CD14-positive monocyte (primary cell): Measurements from ENCODE around the gene GDF9. TPM values are rescaled to one million over a fixed set of nuclear protein-coding genes. Genes with fewer than 3 reads are reported as not detected.
A peak's percentile ranks its signal among the peaks of the same experiment; 100 is the strongest.

Source experiments
- DNase-seq, 3 donors: peaks; one replicate each; pipeline ENCODE4 v3.0.0-alpha.2; 2011 to 2022
- H2AFZ ChIP-seq: 2 replicates; pipeline ENCODE4 v1.6.0; 2012; ENCODE audit warnings: mild to moderate bottlenecking, low read depth, low read length, inconsistent platforms; ENCODE audit not compliant: insufficient read depth, poor library complexity, severe bottlenecking
- H3K27ac ChIP-seq, 2 donors: 1 replicate in 1 of 2; 2 replicates in 1 of 2; pipeline ENCODE4 v1.5.1; 2012 to 2013; ENCODE audit warnings: low read length in 2 of 2, control low read depth in 1 of 2, inconsistent platforms in 1 of 2, low read depth in 1 of 2, mild to moderate bottlenecking in 1 of 2
- H3K27me3 ChIP-seq, 2 donors: one replicate each; pipeline versions ENCODE4 v1.6.0 to v1.6.1; 2011 to 2013; ENCODE audit warnings: low read length in 2 of 2; ENCODE audit not compliant: control insufficient read depth in 2 of 2, insufficient read depth in 2 of 2
- H3K36me3 ChIP-seq, 2 donors: replicated peaks in 1 of 2; 1 replicate in 1 of 2; 2 replicates in 1 of 2; pipeline versions ENCODE4 v1.5.1 to v1.6.1; 2012 to 2013; ENCODE audit warnings: low read length in 2 of 2, control low read depth in 1 of 2, inconsistent platforms in 1 of 2, mild to moderate bottlenecking in 1 of 2; ENCODE audit not compliant: insufficient read depth in 2 of 2, control insufficient read depth in 1 of 2
- H3K4me1 ChIP-seq, 2 donors: 1 replicate in 1 of 2; 2 replicates in 1 of 2; pipeline versions ENCODE4 v1.5.1 to v1.6.1; 2012 to 2013; ENCODE audit warnings: low read length in 2 of 2, control low read depth in 1 of 2, inconsistent platforms in 1 of 2, mild to moderate bottlenecking in 1 of 2, moderate library complexity in 1 of 2; ENCODE audit not compliant: insufficient read depth in 2 of 2, control insufficient read depth in 1 of 2
- H3K4me2 ChIP-seq: replicated peaks from 2 replicates; pipeline ENCODE3; 2012; ENCODE audit warnings: low read length, moderate library complexity, mild to moderate bottlenecking; ENCODE audit not compliant: poor library complexity, severe bottlenecking; ENCODE audit errors: extremely low read depth
- H3K4me3 ChIP-seq, 3 experiments: fragments of 200-600 bp in 1 of 3; sonication (generic) in 1 of 3; replicated peaks in 1 of 3; 1 replicate in 2 of 3; 2 replicates in 1 of 3; pipeline ENCODE4 v1.5.1; 2011 to 2013; ENCODE audit warnings: low read length in 3 of 3, mild to moderate bottlenecking in 3 of 3, control low read depth in 2 of 3, low read depth in 2 of 3, inconsistent platforms in 1 of 3, moderate library complexity in 1 of 3
- H3K79me2 ChIP-seq: 2 replicates; pipeline ENCODE4 v1.6.0; 2012; ENCODE audit warnings: mild to moderate bottlenecking, control low read depth, inconsistent platforms, low read length, moderate library complexity; ENCODE audit not compliant: insufficient read depth
- H3K9ac ChIP-seq: 2 replicates; pipeline ENCODE4 v1.6.0; 2017; ENCODE audit warnings: low read length, mild to moderate bottlenecking; ENCODE audit not compliant: insufficient read depth, poor library complexity, severe bottlenecking
- H3K9me3 ChIP-seq, 2 donors: replicated peaks in 1 of 2; 1 replicate in 1 of 2; 2 replicates in 1 of 2; pipeline versions ENCODE4 v1.5.1 to v1.6.1; 2012 to 2013; ENCODE audit warnings: low read length in 2 of 2, control low read depth in 1 of 2; ENCODE audit not compliant: control insufficient read depth in 1 of 2, insufficient read depth in 1 of 2
- H4K20me1 ChIP-seq: 2 replicates; pipeline ENCODE4 v1.6.0; 2012; ENCODE audit warnings: mild to moderate bottlenecking, low read length, control low read depth, moderate library complexity; ENCODE audit not compliant: insufficient read depth
- H3K27ac Mint-ChIP-seq, 7 donors: one replicate each; pipeline ENCODE4 v1.8.0; 2020; ENCODE audit warnings: mild to moderate bottlenecking in 7 of 7, mixed read lengths in 7 of 7, moderate library complexity in 6 of 7, inconsistent platforms in 2 of 7
- H3K27me3 Mint-ChIP-seq, 3 donors: one replicate each; pipeline ENCODE4 v1.8.0; 2021 to 2022; ENCODE audit warnings: low read depth in 3 of 3, mild to moderate bottlenecking in 3 of 3, mixed read lengths in 3 of 3, moderate library complexity in 3 of 3, inconsistent platforms in 1 of 3
- H3K36me3 Mint-ChIP-seq, 2 donors: one replicate each; pipeline ENCODE4 v1.8.0; 2020; ENCODE audit warnings: mixed read lengths in 2 of 2, inconsistent platforms in 1 of 2, mild to moderate bottlenecking in 1 of 2
- H3K4me1 Mint-ChIP-seq: one replicate; pipeline ENCODE4 v1.8.0; 2020; ENCODE audit warnings: mild to moderate bottlenecking, mixed read lengths
- H3K4me3 Mint-ChIP-seq, 2 donors: one replicate each; pipeline ENCODE4 v1.8.0; 2020; ENCODE audit warnings: mild to moderate bottlenecking in 2 of 2, mixed read lengths in 2 of 2, moderate library complexity in 1 of 2
- H3K9me3 Mint-ChIP-seq, 7 donors: one replicate each; pipeline ENCODE4 v1.8.0; 2020 to 2022; ENCODE audit warnings: mixed read lengths in 7 of 7, mild to moderate bottlenecking in 6 of 7, moderate library complexity in 6 of 7, inconsistent platforms in 2 of 7
- WGBS: methylation state at CpG from one replicate; pipeline ENCODE4 v1.1.5; 2013; ENCODE audit warnings: missing lambda C conversion rate; ENCODE audit not compliant: insufficient coverage; 5-methylcytosine and 5-hydroxymethylcytosine counted together
- intact Hi-C, 2 donors: fragments of 100-400 bp; cut with micrococcal nuclease; formaldehyde crosslinking; loops; one replicate each; pipeline versions ENCODE4 v1.15.0 to v1.15.1; 2023
- polyA plus RNA-seq, 3 donors: library from polyadenylated mRNA; depleted of rRNA in 1 of 3; unstranded in 2 of 3; stranded (reverse) in 1 of 3; fragments of 300-500 nt in 2 of 3; fragments of >200 nt in 1 of 3; fragmentation: Illumina TruSeq in 2 of 3; gene quantifications; 1 replicate in 2 of 3; 2 replicates in 1 of 3; pipeline ENCODE4 v1.2.3, GENCODE V29; 2012 to 2021
- TF ChIP-seq, protein P1 (sequence below): fragments of 200-600 bp; IDR thresholded peaks from one replicate; pipeline ENCODE4 v1.8.0; 2022; ENCODE audit warnings: antibody characterized with exemption, mild to moderate bottlenecking

GDF9 gene
- polyA plus RNA-seq, 3 donors = 0.55 TPM; not detected in 2

DNA sequence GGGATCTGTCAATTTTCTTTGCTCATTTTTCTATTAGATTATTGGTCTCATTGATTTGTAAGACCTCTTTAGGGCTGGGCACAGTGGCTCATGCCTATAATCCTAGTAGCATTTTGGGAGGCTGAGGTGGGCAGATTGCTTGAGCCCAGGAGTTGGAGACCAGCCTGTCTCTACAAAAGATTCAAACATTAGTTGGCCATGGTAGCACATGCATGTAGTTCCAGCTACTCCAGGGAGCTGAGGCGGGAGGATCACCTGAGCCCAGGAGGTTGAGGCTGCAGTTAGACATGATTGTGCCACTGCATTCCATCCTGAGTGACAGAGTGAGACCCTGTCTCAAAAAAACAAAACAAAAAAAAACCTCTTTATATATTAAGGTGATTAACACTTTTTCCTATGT is 29.4 kb downstream of the GDF9 start:
- DNase-seq = no peak
- H3K27ac Mint-ChIP-seq = peak overlapping the region; percentile 64 to 92 (median 87)
- H3K4me3 Mint-ChIP-seq = no peak overlapping the region
- peaks cover 2 to 10% (median 3%) of the 10 kb centered on the region in 3 donors for H3K27me3 Mint-ChIP-seq
- WGBS = no CpG with 5 or more reads among the region's 1 CpG
- H3K36me3 Mint-ChIP-seq = no peaks in the 10 kb centered on the region
- Histone ChIP-seq H4K20me1 (no peaks in the 10 kb centered on the region), H3K36me3 (no peaks in the 10 kb centered on the region), H2AFZ (no peak overlapping the region), H3K9me3 (no peaks in the 10 kb centered on the region), H3K27ac (peak overlapping the region in 1 of 2 donors; percentile 63), H3K9ac (no peak overlapping the region), H3K79me2 (no peaks in the 10 kb centered on the region), H3K4me1 (peaks cover 61 to 62% of the 10 kb centered on the region in 2 donors), H3K27me3 (no peaks in the 10 kb centered on the region), H3K4me3 (no peak overlapping the region), H3K4me2 (peak overlapping the region; percentile 11)
- TF ChIP-seq, protein P1, sequence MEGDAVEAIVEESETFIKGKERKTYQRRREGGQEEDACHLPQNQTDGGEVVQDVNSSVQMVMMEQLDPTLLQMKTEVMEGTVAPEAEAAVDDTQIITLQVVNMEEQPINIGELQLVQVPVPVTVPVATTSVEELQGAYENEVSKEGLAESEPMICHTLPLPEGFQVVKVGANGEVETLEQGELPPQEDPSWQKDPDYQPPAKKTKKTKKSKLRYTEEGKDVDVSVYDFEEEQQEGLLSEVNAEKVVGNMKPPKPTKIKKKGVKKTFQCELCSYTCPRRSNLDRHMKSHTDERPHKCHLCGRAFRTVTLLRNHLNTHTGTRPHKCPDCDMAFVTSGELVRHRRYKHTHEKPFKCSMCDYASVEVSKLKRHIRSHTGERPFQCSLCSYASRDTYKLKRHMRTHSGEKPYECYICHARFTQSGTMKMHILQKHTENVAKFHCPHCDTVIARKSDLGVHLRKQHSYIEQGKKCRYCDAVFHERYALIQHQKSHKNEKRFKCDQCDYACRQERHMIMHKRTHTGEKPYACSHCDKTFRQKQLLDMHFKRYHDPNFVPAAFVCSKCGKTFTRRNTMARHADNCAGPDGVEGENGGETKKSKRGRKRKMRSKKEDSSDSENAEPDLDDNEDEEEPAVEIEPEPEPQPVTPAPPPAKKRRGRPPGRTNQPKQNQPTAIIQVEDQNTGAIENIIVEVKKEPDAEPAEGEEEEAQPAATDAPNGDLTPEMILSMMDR = no peak
- intact Hi-C loops = no loop called here
- peaks cover 61% of the 10 kb centered on the region for H3K4me1 Mint-ChIP-seq
- H3K9me3 Mint-ChIP-seq = peaks cover 0 to 2% (median 0%) of the 10 kb centered on the region in 7 donors

- H3K36me3 ChIP-seq = no peaks in the 10 kb centered on the region
- TF ChIP-seq, protein P1 = no peak
- Mint-ChIP-seq H3K4me1 (peaks cover 48% of the 10 kb centered on the region), H3K4me3 (no peak overlapping the region), H3K27me3 (peaks cover 20 to 37% (median 21%) of the 10 kb centered on the region in 3 donors), H3K9me3 (peaks cover 0 to 2% (median 2%) of the 10 kb centered on the region in 7 donors), H3K27ac (no peak overlapping the region), H3K36me3 (peaks cover 6 to 10% of the 10 kb centered on the region in 2 donors)
- H3K4me3 ChIP-seq = no peak overlapping the region
- no peak overlapping the region for H3K4me2 ChIP-seq
- no peak overlapping the region for H3K9ac ChIP-seq
- WGBS = no CpG with 5 or more reads among the region's 3 CpGs
- peaks cover 3 to 19% of the 10 kb centered on the region in 2 donors for H3K27me3 ChIP-seq
- intact Hi-C loops = loop anchor here in 1 of 2 donors (5.0 kb wide), 1 partner anchor 48 kb away; no protein-coding TSS in a partner anchor
- no peak overlapping the region for H2AFZ ChIP-seq
- no peak for DNase-seq
- peaks cover 8% of the 10 kb centered on the region for H4K20me1 ChIP-seq
- peaks cover 46 to 55% of the 10 kb centered on the region in 2 donors for H3K4me1 ChIP-seq
- peaks cover 7% of the 10 kb centered on the region for H3K79me2 ChIP-seq
- no peak overlapping the region for H3K27ac ChIP-seq
- no peaks in the 10 kb centered on the region for H3K9me3 ChIP-seq
Measured at GRCh38 chr5:132834057-132834456, 32.2 kb downstream of the GDF9 start.
